Mammary epithelial cell (primary cell): Measurements from ENCODE around the gene RNF224.

Experiments used
- CTCF ChIP-seq, 2 donors: IDR thresholded peaks in 1 of 2; conservative IDR thresholded peaks in 1 of 2; 2 replicates each; pipeline ENCODE4 v1.5.1; 2011 to 2012; ENCODE audit warnings: inconsistent platforms in 2 of 2, low read length in 2 of 2, mild to moderate bottlenecking in 2 of 2, control low read depth in 1 of 2, low read depth in 1 of 2; ENCODE audit not compliant: insufficient read depth in 1 of 2; ENCODE audit errors: extremely low read depth in 1 of 2
- EZH2 ChIP-seq: IDR thresholded peaks from 2 replicates; pipeline ENCODE4 v1.6.1; 2012; ENCODE audit warnings: low read length, inconsistent platforms, borderline replicate concordance

GRCh38 chr9:137228506-137228967 is 1.2 kb downstream of the RNF224 start:
- TF ChIP-seq CTCF (conservative IDR thresholded peaks at IDR 0.05 in 1 of 2, IDR thresholded peaks at IDR 0.05 in 1 of 2; ENCODE audit: extremely low read depth in 1 of 2, insufficient read depth in 1 of 2, low read depth in 1 of 2, low read length in 2 of 2) (no peak), EZH2 (no peak)
